Gastrocnemius medialis (tissue), 4 donors: Measurements from ENCODE around the gene F2RL2.

Experiments
- CTCF ChIP-seq, 5 experiments: fragments of 450-650 bp in 3 of 5; fragments of 200-600 bp in 2 of 5; sonication (generic) in 2 of 5; IDR thresholded peaks in 4 of 5; conservative IDR thresholded peaks in 1 of 5; 1 replicate in 4 of 5; 2 replicates in 1 of 5; pipeline ENCODE4 v1.5.1; 2016 to 2019; ENCODE audit warnings: antibody characterized with exemption in 5 of 5, mild to moderate bottlenecking in 3 of 5, moderate library complexity in 3 of 5
- POLR2A ChIP-seq, 2 donors: fragments of 450-650 bp; IDR thresholded peaks; one replicate each; pipeline ENCODE4 v1.6.1; 2017; ENCODE audit warnings: antibody characterized with exemption in 2 of 2, mild to moderate bottlenecking in 2 of 2, moderate library complexity in 2 of 2

GRCh38 chr5:76579166-76579937, 43.9 kb downstream of the F2RL2 start:
- no peak for TF ChIP-seq CTCF (IDR thresholded peaks at IDR 0.05 in 4 of 5, conservative IDR thresholded peaks at IDR 0.05 in 1 of 5)
- TF ChIP-seq POLR2A (IDR thresholded peaks at IDR 0.05): no peak
